B cell (primary cell): Measurements from ENCODE around the gene SRGAP2C. TPM values are rescaled to one million over a fixed set of nuclear protein-coding genes. Genes with fewer than 3 reads are reported as not detected.

ENCODE experiments used
- ATAC-seq: fragments of 200-7000 bp; cut with Tn5 transposase; one replicate; pipeline ENCODE4 v1.10.0; 2021; ENCODE audit warnings: low read depth, mild to moderate bottlenecking, moderate number of reproducible peaks, moderate library complexity
- CTCF ChIA-PET: fragments of 350-600 bp; sonication (Branson Sonifier 250); formaldehyde crosslinking; loops from one replicate; lab custom pipeline; 2021; ENCODE audit warnings: antibody characterized with exemption, inconsistent platforms; lab: Charles Lee
- POLR2A ChIA-PET: fragments of 350-600 bp; sonication (Branson Sonifier 250); formaldehyde crosslinking; loops from one replicate; lab custom pipeline; 2021; ENCODE audit warnings: antibody characterized with exemption; lab: Charles Lee
- DNase-seq: peaks from one replicate; pipeline ENCODE4 v3.0.0; 2013
- H2AFZ ChIP-seq: 2 replicates; pipeline ENCODE4 v1.6.1; 2012; ENCODE audit warnings: mild to moderate bottlenecking, low read depth, low read length; ENCODE audit not compliant: insufficient read depth, poor library complexity, severe bottlenecking
- H3K27ac ChIP-seq, 2 donors: 1 replicate in 1 of 2; 2 replicates in 1 of 2; pipeline ENCODE4 v1.5.1; 2012 to 2013; ENCODE audit warnings: low read length in 2 of 2, mild to moderate bottlenecking in 2 of 2, moderate library complexity in 1 of 2
- H3K27me3 ChIP-seq, 4 experiments: fragments of 200-600 bp in 1 of 4; sonication (generic) in 1 of 4; replicated peaks in 1 of 4; 1 replicate in 2 of 4; 2 replicates in 2 of 4; pipeline versions ENCODE4 v1.6.1 to v1.7.0; 2013 to 2016; ENCODE audit warnings: low read length in 3 of 4, mild to moderate bottlenecking in 2 of 4, mixed read lengths in 1 of 4, moderate library complexity in 1 of 4; ENCODE audit not compliant: insufficient read depth in 4 of 4, control insufficient read depth in 3 of 4; ENCODE audit errors: control extremely low read depth in 1 of 4
- H3K36me3 ChIP-seq, 2 experiments: replicated peaks in 1 of 2; 1 replicate in 1 of 2; 2 replicates in 1 of 2; pipeline versions ENCODE4 v1.6.1 to v1.7.1; 2013; ENCODE audit warnings: low read length in 1 of 2; ENCODE audit not compliant: insufficient read depth in 2 of 2, control insufficient read depth in 1 of 2; ENCODE audit errors: control extremely low read depth in 1 of 2, extremely low read depth in 1 of 2
- H3K4me1 ChIP-seq, 2 donors: fragments of 200-600 bp in 1 of 2; sonication (generic) in 1 of 2; 1 replicate in 1 of 2; 2 replicates in 1 of 2; pipeline versions ENCODE4 v1.5.1 to v1.6.1; 2013 to 2017; ENCODE audit warnings: low read length in 2 of 2; ENCODE audit not compliant: control insufficient read depth in 2 of 2, insufficient read depth in 2 of 2
- H3K4me2 ChIP-seq: replicated peaks from 2 replicates; pipeline ENCODE3; 2012; ENCODE audit warnings: mild to moderate bottlenecking, low read depth, low read length; ENCODE audit not compliant: poor library complexity, severe bottlenecking
- H3K4me3 ChIP-seq, 5 experiments: fragments of 200-600 bp in 1 of 5; sonication (generic) in 1 of 5; 1 replicate in 3 of 5; 2 replicates in 2 of 5; pipeline versions ENCODE4 v1.5.1 to v1.7.0; 2011 to 2016; ENCODE audit warnings: low read length in 4 of 5, mild to moderate bottlenecking in 4 of 5, low read depth in 2 of 5, control low read depth in 1 of 5, moderate library complexity in 1 of 5; ENCODE audit not compliant: insufficient read depth in 1 of 5; ENCODE audit errors: control extremely low read depth in 1 of 5, extremely low read depth in 1 of 5
- H3K79me2 ChIP-seq: fragments of 200-600 bp; sonication (generic); one replicate; pipeline ENCODE4 v1.6.0; 2016; ENCODE audit warnings: low read length; ENCODE audit not compliant: control insufficient read depth, insufficient read depth
- H3K9ac ChIP-seq: fragments of 200-600 bp; sonication (generic); 2 replicates; pipeline ENCODE4 v1.6.1; 2017; ENCODE audit warnings: mild to moderate bottlenecking, low read length, moderate library complexity
- H3K9me3 ChIP-seq, 3 donors: one replicate each; pipeline versions ENCODE4 v1.6.1 to v1.7.1; 2013; ENCODE audit warnings: low read length in 2 of 3; ENCODE audit not compliant: control insufficient read depth in 2 of 3, insufficient read depth in 1 of 3; ENCODE audit errors: control extremely low read depth in 1 of 3
- H4K20me1 ChIP-seq: 2 replicates; pipeline ENCODE4 v1.6.0; 2012; ENCODE audit warnings: mild to moderate bottlenecking, low read length; ENCODE audit not compliant: insufficient read depth, control insufficient read depth, poor library complexity, severe bottlenecking
- H3K27ac Mint-ChIP-seq: one replicate; pipeline ENCODE4 v1.8.0; 2021; ENCODE audit warnings: mixed read lengths
- H3K27me3 Mint-ChIP-seq: one replicate; pipeline ENCODE4 v1.8.0; 2021; ENCODE audit warnings: mixed read lengths
- H3K4me1 Mint-ChIP-seq: one replicate; pipeline ENCODE4 v1.8.0; 2021; ENCODE audit warnings: mixed read lengths
- H3K4me3 Mint-ChIP-seq: one replicate; pipeline ENCODE4 v1.8.0; 2021; ENCODE audit warnings: mixed read lengths
- H3K9me3 Mint-ChIP-seq: one replicate; pipeline ENCODE4 v1.8.0; 2022; ENCODE audit warnings: mixed read lengths; ENCODE audit not compliant: insufficient read depth
- EZH2 ChIP-seq: IDR thresholded peaks from 2 replicates; pipeline ENCODE4 v1.6.1; 2012; ENCODE audit warnings: borderline replicate concordance, low read depth, mild to moderate bottlenecking, moderate library complexity, low read length; ENCODE audit not compliant: insufficient read depth, poor library complexity, severe bottlenecking
- WGBS: methylation state at CpG from one replicate; pipeline ENCODE4 v1.1.5; 2013; ENCODE audit warnings: missing lambda C conversion rate; ENCODE audit not compliant: insufficient coverage; 5-methylcytosine and 5-hydroxymethylcytosine counted together
- intact Hi-C: fragments of 100-400 bp; cut with micrococcal nuclease; formaldehyde crosslinking; loops from one replicate; pipeline ENCODE4 v1.10.0; 2022
- polyA plus RNA-seq: library from polyadenylated mRNA; depleted of rRNA; stranded (reverse); fragments of >200 nt; gene quantifications from 2 replicates; pipeline ENCODE4 v1.2.3, GENCODE V29; 2012
- total RNA-seq, 2 donors: library from RNA; stranded (reverse); fragments of 120-200 nt in 1 of 2; gene quantifications; 1 replicate in 1 of 2; 2 replicates in 1 of 2; pipeline versions ENCODE4 v1.2.3 to v1.2.4, GENCODE V29; 2013 to 2022
- TF ChIP-seq, protein P1 (sequence below): fragments of 200-600 bp; IDR thresholded peaks from one replicate; pipeline ENCODE4 v1.8.0; 2022; ENCODE audit warnings: antibody characterized with exemption, mild to moderate bottlenecking

SRGAP2C gene
- total and polyA plus RNA-seq, 2 donors (not counting 1 experiment from before 2014, with no cell fraction given), result 2.2 to 40.7 TPM

DNA sequence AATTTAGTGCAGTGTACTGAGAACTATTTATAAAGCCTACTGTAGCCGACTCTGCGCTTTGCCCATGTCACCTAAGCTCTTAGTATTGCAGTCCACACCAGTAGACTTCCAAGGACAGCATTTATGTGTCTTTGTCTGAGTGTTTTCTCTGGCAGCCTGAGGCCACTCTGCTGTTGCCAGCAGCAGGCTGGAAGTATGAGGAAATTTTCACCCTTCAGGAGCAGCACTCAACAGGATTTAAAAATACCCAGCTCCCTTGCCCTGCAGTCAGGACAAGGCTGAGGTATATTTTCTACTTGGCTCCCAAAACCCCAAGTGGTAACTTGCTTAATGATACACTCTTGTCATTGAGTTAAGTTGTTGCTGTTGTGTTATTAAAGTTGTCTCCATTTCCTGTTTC, 230.1 kb downstream of the SRGAP2C start:
- DNase-seq (no peak), ATAC-seq (no peak)
- Mint-ChIP-seq H3K27me3 (peaks cover 8% of the 10 kb centered on the region), H3K4me3 (no peak overlapping the region), H3K4me1 (peaks cover 3% of the 10 kb centered on the region), H3K27ac (no peak overlapping the region), H3K9me3 (no peaks in the 10 kb centered on the region)
- no peak overlapping the region for H3K4me2 ChIP-seq
- POLR2A ChIA-PET, result no interaction called here
- no peaks in the 10 kb centered on the region for H3K36me3 ChIP-seq
- TF ChIP-seq, protein P1, sequence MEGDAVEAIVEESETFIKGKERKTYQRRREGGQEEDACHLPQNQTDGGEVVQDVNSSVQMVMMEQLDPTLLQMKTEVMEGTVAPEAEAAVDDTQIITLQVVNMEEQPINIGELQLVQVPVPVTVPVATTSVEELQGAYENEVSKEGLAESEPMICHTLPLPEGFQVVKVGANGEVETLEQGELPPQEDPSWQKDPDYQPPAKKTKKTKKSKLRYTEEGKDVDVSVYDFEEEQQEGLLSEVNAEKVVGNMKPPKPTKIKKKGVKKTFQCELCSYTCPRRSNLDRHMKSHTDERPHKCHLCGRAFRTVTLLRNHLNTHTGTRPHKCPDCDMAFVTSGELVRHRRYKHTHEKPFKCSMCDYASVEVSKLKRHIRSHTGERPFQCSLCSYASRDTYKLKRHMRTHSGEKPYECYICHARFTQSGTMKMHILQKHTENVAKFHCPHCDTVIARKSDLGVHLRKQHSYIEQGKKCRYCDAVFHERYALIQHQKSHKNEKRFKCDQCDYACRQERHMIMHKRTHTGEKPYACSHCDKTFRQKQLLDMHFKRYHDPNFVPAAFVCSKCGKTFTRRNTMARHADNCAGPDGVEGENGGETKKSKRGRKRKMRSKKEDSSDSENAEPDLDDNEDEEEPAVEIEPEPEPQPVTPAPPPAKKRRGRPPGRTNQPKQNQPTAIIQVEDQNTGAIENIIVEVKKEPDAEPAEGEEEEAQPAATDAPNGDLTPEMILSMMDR, result no peak
- TF ChIP-seq EZH2, result no peak
- no peaks in the 10 kb centered on the region for H3K79me2 ChIP-seq
- no peaks in the 10 kb centered on the region for H4K20me1 ChIP-seq
- H3K27me3 ChIP-seq, result peaks cover 0 to 3% (median 0%) of the 10 kb centered on the region in 4 experiments
- H3K9ac ChIP-seq, result no peak overlapping the region
- intact Hi-C loops, result no loop called here
- H3K4me1 ChIP-seq, result peaks cover 0 to 3% of the 10 kb centered on the region in 2 donors
- no peak overlapping the region for H3K27ac ChIP-seq
- no peaks in the 10 kb centered on the region for H3K9me3 ChIP-seq
- no peak overlapping the region for H2AFZ ChIP-seq
- WGBS, result no CpG with 5 or more reads among the region's 2 CpGs
- H3K4me3 ChIP-seq, result no peak overlapping the region
- CTCF ChIA-PET, result no interaction called here

DNA sequence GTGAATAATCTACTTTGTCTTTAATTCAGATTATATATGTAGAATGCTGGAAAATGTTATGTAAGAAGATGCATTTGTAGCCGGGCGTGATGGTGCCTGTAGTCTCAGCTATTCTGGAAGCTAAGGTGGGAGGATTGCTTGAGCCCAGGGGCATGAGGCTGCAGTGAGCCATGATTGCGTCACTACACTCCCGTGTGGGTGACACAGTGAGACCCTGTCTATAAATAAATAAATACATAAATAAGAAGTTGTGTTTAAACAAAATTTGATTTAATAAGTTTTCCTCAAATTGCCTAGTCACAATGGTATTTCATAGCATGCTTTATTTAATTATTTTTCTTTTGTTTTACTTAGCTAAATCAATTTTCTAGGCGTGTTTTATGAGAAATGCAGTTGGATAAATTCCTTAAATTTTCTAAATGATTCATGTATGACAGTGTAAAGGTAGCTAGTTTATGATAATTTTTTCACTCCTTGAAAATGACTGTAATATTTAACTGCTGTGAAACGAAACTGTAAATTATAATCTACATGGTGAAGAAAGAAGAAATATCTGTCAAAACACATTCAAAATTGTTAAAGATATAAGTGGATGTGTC, 232.6 kb downstream of the SRGAP2C start:
- DNase-seq, result no peak
- intact Hi-C loops, result no loop called here
- no peaks in the 10 kb centered on the region for H3K79me2 ChIP-seq
- H3K4me3 ChIP-seq, result no peak overlapping the region
- H2AFZ ChIP-seq, result no peak overlapping the region
- H3K27me3 ChIP-seq, result peaks cover 0 to 3% (median 0%) of the 10 kb centered on the region in 4 experiments
- no peak overlapping the region for H3K4me3 Mint-ChIP-seq
- TF ChIP-seq EZH2, result no peak
- TF ChIP-seq, protein P1, result no peak
- H3K27me3 Mint-ChIP-seq, result peaks cover 8% of the 10 kb centered on the region
- H3K9me3 Mint-ChIP-seq, result no peaks in the 10 kb centered on the region
- no peak overlapping the region for H3K27ac ChIP-seq
- no peak overlapping the region for H3K9ac ChIP-seq
- no peak overlapping the region for H3K4me2 ChIP-seq
- no peaks in the 10 kb centered on the region for H3K9me3 ChIP-seq
- no peak overlapping the region for H3K27ac Mint-ChIP-seq
- ATAC-seq, result no peak
- H3K4me1 Mint-ChIP-seq, result peaks cover 9% of the 10 kb centered on the region
- peaks cover 0 to 3% of the 10 kb centered on the region in 2 donors for H3K4me1 ChIP-seq
- CTCF ChIA-PET, result no interaction called here
- H4K20me1 ChIP-seq, result no peaks in the 10 kb centered on the region
- POLR2A ChIA-PET, result no interaction called here
- no peaks in the 10 kb centered on the region for H3K36me3 ChIP-seq
- WGBS, result 94% methylated on average over 2 of the region's 6 CpGs
